Tibial artery (tissue), 4 donors: ENCODE measurements around the gene USP17L12.
"Not testable (repeated sequence)": the region's sequence is repeated elsewhere in the genome, so short reads cannot be mapped to it uniquely, and the experiment has no call there.

Experiments used
- DNase-seq, 2 donors: peaks; one replicate each; pipeline ENCODE4 v3.0.0-alpha.2; 2019
- H3K27ac ChIP-seq, 2 donors: fragments of 200-600 bp; sonication (generic) in 1 of 2; 1 replicate in 1 of 2; 2 replicates in 1 of 2; pipeline ENCODE4 v1.5.1; 2018 to 2019; ENCODE audit warnings: mild to moderate bottlenecking in 1 of 2
- H3K27me3 ChIP-seq, 2 donors: fragments of 200-600 bp; sonication (generic) in 1 of 2; one replicate each; pipeline versions ENCODE4 v1.5.1 to v1.6.0; 2016 to 2019
- H3K36me3 ChIP-seq, 3 donors: fragments of 200-600 bp; sonication (generic) in 2 of 3; one replicate each; pipeline ENCODE4 v1.5.1; 2016 to 2019; ENCODE audit warnings: mild to moderate bottlenecking in 2 of 3
- H3K4me1 ChIP-seq, 4 donors: fragments of 200-600 bp; sonication (generic) in 2 of 4; 1 replicate in 3 of 4; 2 replicates in 1 of 4; pipeline ENCODE4 v1.5.1; 2016 to 2019
- H3K4me3 ChIP-seq, 2 donors: fragments of 200-600 bp; sonication (generic) in 1 of 2; 1 replicate in 1 of 2; 2 replicates in 1 of 2; pipeline ENCODE4 v1.5.1; 2018 to 2019; ENCODE audit warnings: mild to moderate bottlenecking in 2 of 2
- H3K9me3 ChIP-seq, 3 donors: fragments of 200-600 bp; sonication (generic) in 1 of 3; one replicate each; pipeline ENCODE4 v1.5.1; 2016 to 2019
- intact Hi-C: fragments of 100-400 bp; cut with DNase I; formaldehyde crosslinking; loops from one replicate; pipeline ENCODE4 v1.15.0; 2023; ENCODE audit warnings: low total_unique reads

USP17L12 gene

DNA sequence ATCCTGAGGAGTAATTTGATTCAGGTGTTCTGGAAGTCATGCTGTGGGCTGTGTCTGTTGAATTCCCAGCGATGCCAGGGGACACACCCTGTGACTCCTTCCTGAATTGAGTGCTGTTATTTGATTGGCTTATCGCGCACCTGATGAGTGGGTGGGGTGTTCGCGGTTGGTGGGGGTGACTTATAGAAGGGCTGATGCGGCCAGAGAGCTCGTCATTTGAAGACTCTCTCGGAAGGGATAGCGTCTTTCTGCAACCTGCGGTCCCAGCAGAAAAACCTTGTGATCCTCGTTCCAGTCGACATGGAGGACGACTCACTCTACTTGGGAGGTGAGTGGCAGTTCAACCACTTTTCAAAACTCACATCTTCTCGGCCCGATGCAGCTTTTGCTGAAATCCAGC is 47.4 kb downstream of the USP17L12 start, which contains the start of gene USP17L22:
USP17L22 (plus strand) TSS at position 301 of the 400 bp plus-strand sequence; CDS start at position 301, 0 bp downstream.
- intact Hi-C loops, H3K4me1 ChIP-seq, H3K27ac ChIP-seq, H3K36me3 ChIP-seq, DNase-seq, H3K27me3 ChIP-seq, H3K4me3 ChIP-seq, H3K9me3 ChIP-seq: not testable (repeated sequence)
